Stimulated activated naive CD8-positive, alpha-beta T cell treated with anti-CD3 and anti-CD28 coated beads, Interleukin-15, Interleukin-2, amounts not matched to agents 100 U/mL and 50 U/mL, for 24 hours (primary cell): Measurements from ENCODE around the gene CACNA1G.

ENCODE experiments used
- ATAC-seq: fragments of 150-1000 bp; cut with Tn5 transposase; one replicate; pipeline ENCODE4 v1.10.0; 2021
- DNase-seq: peaks from one replicate; pipeline ENCODE4 v3.0.0; 2021

The CACNA1G gene

GRCh38 chr17:50632637-50633036 lies 72.1 kb downstream of the CACNA1G start:
- ATAC-seq (no peak), DNase-seq (no peak)

- no peak for DNase-seq
- no peak for ATAC-seq
These were observed 73.2 kb downstream of the CACNA1G start for GRCh38 chr17:50633683-50634082.

DNA sequence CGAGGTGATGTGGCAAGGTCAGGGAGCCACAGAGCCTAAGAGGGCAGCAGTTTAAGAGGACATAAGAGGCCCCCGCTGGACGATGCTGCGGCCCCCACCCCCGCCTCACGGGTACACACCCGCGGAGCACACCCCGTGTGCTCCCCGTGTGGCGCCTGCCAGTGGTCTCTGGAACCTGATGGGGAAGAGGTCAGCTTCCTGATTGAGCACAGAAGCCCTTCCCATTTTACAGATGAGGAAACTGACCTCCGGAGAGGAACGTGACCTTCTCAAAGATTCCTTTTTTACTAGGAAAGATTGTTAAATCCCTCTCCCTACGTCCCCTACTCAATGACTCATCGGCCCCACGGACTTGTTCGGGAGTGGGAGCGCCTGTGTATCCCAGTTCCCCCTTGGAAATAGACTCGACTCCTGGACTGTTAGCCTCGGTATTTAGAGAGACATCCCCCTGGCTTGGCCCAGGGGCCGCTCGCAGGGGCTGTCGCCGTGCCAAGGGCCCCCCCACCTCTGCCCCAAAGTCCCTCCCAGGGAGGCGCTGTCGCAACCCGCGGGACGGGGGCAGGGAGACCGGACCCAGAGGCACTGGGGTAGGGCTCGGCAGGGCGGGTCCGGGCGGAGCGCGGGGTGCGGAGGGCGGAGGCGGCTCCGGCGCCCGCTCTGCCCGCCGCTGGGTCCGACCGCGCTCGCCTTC lies 73.9 kb downstream of the CACNA1G start, which contains the start of gene ABCC3:
ABCC3 (plus strand) TSS at position 658 of the 691 bp plus-strand sequence. CDS start 56 bp downstream, outside the sequence.
- peak; percentile 2 for ATAC-seq
- DNase-seq = no peak

DNA sequence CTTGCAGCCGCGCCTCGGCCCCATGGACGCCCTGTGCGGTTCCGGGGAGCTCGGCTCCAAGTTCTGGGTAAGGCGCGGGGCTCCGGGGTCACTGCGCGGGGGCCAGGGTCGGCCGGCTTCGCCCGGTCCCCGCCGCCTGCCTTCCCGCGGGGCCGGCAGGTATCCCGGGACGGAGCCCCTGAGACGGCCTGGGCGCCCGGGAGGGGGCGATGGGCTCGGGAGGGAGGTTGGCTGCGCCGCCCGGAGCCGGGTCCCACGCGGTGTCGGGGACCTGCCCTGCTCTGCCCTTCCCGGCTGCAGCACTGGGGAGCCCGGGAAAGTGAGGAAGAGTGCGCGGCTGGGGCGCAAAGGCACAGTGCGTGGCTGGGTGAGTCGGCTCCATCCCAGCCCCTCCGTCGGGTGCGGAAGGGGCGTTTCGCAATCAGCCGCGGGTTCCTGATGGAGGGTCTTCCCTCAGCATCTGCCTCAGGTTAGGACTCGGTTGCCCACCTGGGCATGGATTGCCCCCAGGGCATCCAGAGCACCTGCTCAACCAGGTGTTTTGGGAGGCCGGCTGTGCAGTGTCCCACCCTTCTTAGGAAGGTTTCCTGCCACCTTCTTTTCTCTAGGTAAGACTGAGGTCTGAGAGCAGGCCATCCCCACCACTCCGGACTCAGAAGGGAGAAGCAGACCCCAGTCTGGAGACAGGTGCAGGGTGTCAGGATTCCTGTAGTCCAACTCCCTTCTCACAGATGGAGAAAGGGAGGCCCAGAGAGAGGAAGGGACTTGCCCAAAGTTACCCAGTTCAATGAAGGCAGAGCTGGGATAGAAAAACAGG lies 74.6 kb downstream of the CACNA1G start:
- DNase-seq (no peak), ATAC-seq (peak; percentile 6)

GRCh38 chr17:50635732-50635981 lies 75.1 kb downstream of the CACNA1G start:
- DNase-seq = no peak
- no peak for ATAC-seq

DNA sequence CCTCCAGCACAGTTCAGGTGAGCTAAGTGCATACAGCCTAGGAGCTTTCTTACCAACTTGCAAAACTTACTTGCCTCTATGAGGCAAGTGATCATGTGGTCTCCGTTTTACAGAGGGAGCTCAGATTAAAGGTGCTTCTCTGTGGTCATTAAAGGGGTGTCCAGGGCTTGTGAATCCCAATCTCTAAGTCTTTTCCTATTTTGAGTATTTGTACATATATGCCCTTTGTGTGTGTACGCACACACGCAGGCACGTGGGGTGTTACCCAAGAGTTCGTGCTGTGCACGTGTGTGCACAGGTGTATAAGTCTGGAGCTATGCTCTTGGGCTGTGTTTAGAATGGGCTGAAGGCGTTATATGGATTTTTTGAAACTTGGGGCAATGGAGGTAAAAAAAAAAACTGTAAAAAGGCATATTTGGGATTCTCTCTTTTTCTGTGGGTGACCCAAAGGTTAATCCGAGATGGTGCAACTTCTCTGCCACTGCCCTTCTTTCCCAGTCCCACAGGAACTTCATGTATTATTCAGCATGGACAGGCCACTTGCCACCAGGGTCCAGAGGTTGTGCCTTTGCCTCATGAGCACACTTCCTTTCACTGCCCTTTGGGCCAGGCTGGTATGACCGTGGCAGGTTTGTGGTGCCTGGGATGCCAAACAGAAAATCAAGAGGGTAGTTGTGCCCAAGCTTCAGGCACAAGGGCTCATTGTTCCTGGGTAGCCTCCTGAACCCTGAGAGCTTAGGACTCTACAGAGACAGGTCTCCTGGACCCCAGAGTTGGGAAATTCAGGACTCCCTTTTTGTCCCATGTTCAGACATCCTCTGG lies 75.7 kb downstream of the CACNA1G start:
- DNase-seq (no peak), ATAC-seq (no peak)

GRCh38 chr17:50636804-50637195 lies 76.3 kb downstream of the CACNA1G start:
- ATAC-seq = no peak
- no peak for DNase-seq

- DNase-seq = no peak
- no peak for ATAC-seq
These were observed 77.5 kb downstream of the CACNA1G start for GRCh38 chr17:50637829-50638605.

- ATAC-seq = no peak
- no peak for DNase-seq
These were observed 78.1 kb downstream of the CACNA1G start for GRCh38 chr17:50638606-50638965.

DNA sequence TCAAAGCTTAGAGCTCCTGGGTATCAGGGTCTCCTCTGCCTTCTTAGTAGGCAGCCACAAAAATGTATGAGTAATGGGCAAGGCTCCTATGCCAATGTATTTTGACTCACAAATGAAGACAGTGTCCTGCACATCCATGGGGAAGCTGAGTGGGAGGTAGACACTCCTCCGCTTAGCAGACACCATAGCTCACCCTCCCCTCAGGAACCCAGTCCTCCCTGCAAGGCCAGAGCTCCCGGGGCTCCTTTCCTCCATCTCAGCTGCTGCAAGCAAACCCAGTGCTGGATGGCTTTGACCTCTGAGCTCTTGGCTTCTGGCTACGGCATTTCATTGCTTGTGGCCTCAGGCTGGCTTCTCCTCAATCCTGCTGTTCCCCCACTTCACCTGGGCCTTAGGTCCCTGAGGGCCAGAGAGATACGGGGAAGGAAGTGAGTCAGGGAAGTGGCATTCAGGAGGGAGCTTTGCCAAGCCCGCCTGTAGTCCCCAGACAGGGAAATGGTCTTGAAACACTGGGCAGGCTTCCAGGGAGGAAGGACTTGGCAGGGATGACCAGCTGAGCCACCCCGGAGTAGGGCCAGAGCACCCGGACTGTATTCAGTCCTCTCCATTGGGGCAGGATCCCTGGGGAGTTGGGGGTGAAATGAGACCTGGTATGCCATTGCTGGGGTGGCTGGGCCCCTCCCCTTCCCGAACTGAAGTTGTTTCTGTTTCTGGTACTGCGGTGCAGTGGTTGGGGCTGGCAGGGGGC lies 78.6 kb downstream of the CACNA1G start:
- ATAC-seq (no peak), DNase-seq (no peak)

GRCh38 chr17:50640686-50641351 lies 80.3 kb downstream of the CACNA1G start:
- no peak for DNase-seq
- no peak for ATAC-seq

DNA sequence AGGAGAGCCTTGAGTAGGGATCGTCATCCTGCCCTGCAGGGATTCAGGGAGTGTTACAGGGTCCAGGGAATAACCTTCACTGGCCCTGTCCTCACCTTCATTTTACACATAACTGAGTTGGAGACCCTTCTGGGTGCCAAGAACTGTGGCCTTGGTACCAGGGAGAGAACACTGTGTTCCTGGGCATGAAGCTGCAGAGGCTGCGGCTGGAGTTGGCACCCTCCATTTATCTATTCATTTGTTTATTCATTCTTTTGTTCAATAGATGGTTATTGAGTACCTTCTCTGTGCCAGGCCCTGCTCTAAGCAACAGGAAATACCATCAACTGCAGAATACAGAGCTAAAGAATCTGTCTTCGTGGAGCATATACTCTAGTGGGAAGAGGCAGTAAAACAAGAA lies 80.8 kb downstream of the CACNA1G start:
- ATAC-seq = no peak
- DNase-seq = no peak

GRCh38 chr17:50642071-50642721 lies 81.7 kb downstream of the CACNA1G start:
- DNase-seq (no peak), ATAC-seq (no peak)

- no peak for DNase-seq
- ATAC-seq = no peak
These were observed 82.5 kb downstream of the CACNA1G start for GRCh38 chr17:50642722-50643656.

GRCh38 chr17:50645748-50646682 lies 85.5 kb downstream of the CACNA1G start:
- DNase-seq (no peak), ATAC-seq (no peak)

DNA sequence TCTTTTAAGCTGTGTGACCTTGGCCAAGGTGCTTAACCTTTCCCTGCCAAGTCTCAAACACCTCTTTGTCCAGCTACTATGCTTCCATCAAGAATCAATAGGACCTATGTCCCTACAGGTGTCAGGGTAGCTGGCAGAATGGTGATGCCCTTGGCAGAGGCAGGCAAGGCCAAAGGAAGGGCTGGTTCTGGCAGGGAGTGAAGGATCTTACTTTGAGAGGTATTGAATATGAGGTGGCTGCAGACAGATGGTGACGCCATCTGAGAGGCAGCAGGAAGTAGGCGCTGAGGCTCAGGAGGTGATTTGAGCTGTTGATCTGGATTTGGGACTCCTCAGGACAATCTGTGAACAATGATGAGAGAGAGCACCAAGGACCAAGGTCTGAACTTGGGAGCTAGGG lies 86.7 kb downstream of the CACNA1G start:
- no peak for ATAC-seq
- DNase-seq = no peak

DNA sequence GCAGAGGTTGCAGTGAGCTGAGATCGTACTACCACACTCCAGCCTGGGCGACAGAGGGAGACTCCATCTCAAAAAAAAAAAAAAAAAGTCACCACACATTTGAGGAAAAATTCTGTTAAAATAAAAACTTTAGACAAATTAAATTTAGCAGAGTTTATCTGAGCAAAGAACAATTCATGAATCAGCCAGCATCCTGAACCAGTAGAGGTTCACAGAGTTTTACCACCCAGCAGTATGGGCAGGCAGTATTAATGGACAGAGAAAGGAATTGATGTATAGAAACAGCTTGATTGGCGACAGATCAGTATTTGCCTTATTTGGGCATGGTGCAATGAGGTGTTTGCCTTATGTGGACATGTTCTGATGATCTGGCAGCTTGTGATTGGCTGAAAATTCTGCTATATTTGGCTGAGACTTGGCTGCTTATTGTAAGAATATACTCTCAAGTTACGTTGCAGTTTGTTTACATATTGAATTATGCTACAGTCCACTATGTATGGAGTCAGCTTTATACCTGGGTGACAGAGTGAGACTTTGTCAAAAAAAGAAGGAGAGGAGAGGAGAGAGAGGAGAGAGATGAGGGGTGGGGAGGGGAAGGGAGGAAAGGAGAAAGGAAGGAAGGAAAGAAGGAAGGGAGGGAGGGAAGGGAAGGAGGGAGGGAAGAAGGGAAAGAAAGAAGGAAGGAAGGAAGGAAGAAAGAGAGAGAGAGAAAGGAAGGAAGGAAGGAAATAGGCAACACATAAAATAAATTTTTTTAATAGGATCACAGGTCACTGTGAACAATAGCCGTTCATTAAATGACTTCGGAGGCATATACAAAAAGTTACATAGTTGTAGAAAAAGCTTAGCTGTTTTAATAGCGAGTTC lies 88.8 kb downstream of the CACNA1G start:
- DNase-seq (no peak), ATAC-seq (no peak)
